BLaER1 (cell line): ENCODE results near the gene BICC1.
A peak's percentile ranks its signal among the peaks of the same experiment; 100 is the strongest.
"Not testable (repeated sequence)": the region's sequence is repeated elsewhere in the genome, so short reads cannot be mapped to it uniquely, and the experiment has no call there.

Experiments used
- H3K27ac ChIP-seq: shearing (Covaris generic); formaldehyde crosslinking; 2 replicates; pipeline ENCODE4 v1.8.1; 2022
- H3K27me3 ChIP-seq: shearing (Covaris generic); formaldehyde crosslinking; 2 replicates; pipeline ENCODE4 v1.8.1; 2022
- H3K36me3 ChIP-seq: shearing (Covaris generic); formaldehyde crosslinking; 2 replicates; pipeline ENCODE4 v1.8.1; 2022
- H3K4me1 ChIP-seq: shearing (Covaris generic); formaldehyde crosslinking; 2 replicates; pipeline ENCODE4 v1.8.1; 2022
- H3K4me2 ChIP-seq: shearing (Covaris generic); formaldehyde crosslinking; 2 replicates; pipeline ENCODE4 v1.8.1; 2022
- H3K4me3 ChIP-seq: shearing (Covaris generic); formaldehyde crosslinking; 2 replicates; pipeline ENCODE4 v1.8.1; 2022
- H3K9ac ChIP-seq: shearing (Covaris generic); formaldehyde crosslinking; 2 replicates; pipeline ENCODE4 v1.8.1; 2022
- H3K9me3 ChIP-seq: shearing (Covaris generic); formaldehyde crosslinking; 2 replicates; pipeline ENCODE4 v1.8.1; 2022
- H4K20me1 ChIP-seq: shearing (Covaris generic); formaldehyde crosslinking; 2 replicates; pipeline ENCODE4 v1.8.1; 2022
- Cebpa-rat ChIP-seq: shearing (Covaris generic); IDR thresholded peaks from 2 replicates; pipeline ENCODE4 v1.8.1; 2022

BICC1 gene

GRCh38 chr10:58851606-58852005 is 338.9 kb downstream of the BICC1 start:
- Histone ChIP-seq H3K36me3 (no peaks in the 10 kb centered on the region), H3K4me1 (peaks cover 19% of the 10 kb centered on the region; the same call in 1 of the 2 replicates), H3K4me3 (no peak overlapping the region), H3K27ac (no peak overlapping the region), H3K9me3 (no peaks in the 10 kb centered on the region), H3K9ac (no peak overlapping the region), H3K27me3 (no peaks in the 10 kb centered on the region), H4K20me1 (no peaks in the 10 kb centered on the region), H3K4me2 (no peak overlapping the region)
- TF ChIP-seq Cebpa-rat, result no peak

DNA sequence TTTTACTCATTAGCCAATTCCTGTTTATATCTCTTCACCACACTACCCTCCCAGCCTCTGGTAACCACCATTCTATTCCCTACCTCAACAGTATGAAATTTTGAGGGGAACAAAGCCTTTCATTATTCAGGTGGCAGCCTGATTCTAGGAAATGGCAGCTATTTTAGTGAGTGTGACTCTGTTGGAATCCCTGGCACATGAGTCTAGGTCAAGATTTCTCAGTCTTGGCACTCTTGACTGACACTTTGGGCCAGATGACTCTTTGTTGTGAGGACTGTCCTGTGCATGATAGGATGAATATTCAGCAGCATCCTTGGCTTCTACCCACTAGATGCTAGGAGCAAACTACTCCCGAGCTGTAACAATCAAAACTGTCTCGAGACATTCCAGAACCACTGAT is 341.0 kb downstream of the BICC1 start:
- TF ChIP-seq Cebpa-rat, result no peak
- Histone ChIP-seq H3K36me3 (no peaks in the 10 kb centered on the region), H3K4me3 (no peak overlapping the region), H3K9me3 (no peaks in the 10 kb centered on the region), H3K9ac (no peak overlapping the region), H3K4me2 (no peak overlapping the region), H3K27ac (no peak overlapping the region), H4K20me1 (no peaks in the 10 kb centered on the region), H3K4me1 (peaks cover 19% of the 10 kb centered on the region; the same call in 1 of the 2 replicates), H3K27me3 (no peaks in the 10 kb centered on the region)

DNA sequence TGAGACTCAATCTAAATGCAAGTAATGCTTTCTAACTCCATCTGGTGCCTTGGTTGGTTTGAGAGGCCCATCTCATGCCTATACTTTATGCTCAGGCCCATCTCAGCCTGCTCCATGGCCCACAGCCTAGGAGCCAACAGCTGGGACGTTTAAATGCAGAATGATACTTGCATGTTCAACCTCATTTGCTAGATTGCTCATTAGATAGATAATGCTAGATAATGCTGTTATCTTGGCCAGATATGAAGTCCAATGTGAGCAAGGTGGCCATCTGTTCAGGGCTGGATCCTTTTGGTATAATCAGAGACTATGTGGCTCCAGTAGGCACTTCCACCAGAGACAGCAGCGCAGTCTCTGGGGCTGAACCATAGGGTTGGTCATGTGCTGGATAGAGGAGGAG is 342.1 kb downstream of the BICC1 start:
- no peak overlapping the region for H3K4me3 ChIP-seq
- no peaks in the 10 kb centered on the region for H4K20me1 ChIP-seq
- H3K9me3 ChIP-seq, result no peaks in the 10 kb centered on the region
- peak overlapping the region; percentile 22; the same call in 1 of the 2 replicates for H3K4me2 ChIP-seq
- TF ChIP-seq Cebpa-rat, result no peak
- no peaks in the 10 kb centered on the region for H3K36me3 ChIP-seq
- no peak overlapping the region for H3K9ac ChIP-seq
- no peaks in the 10 kb centered on the region for H3K27me3 ChIP-seq
- peaks cover 19% of the 10 kb centered on the region; the same call in 1 of the 2 replicates for H3K4me1 ChIP-seq
- no peak overlapping the region for H3K27ac ChIP-seq

DNA sequence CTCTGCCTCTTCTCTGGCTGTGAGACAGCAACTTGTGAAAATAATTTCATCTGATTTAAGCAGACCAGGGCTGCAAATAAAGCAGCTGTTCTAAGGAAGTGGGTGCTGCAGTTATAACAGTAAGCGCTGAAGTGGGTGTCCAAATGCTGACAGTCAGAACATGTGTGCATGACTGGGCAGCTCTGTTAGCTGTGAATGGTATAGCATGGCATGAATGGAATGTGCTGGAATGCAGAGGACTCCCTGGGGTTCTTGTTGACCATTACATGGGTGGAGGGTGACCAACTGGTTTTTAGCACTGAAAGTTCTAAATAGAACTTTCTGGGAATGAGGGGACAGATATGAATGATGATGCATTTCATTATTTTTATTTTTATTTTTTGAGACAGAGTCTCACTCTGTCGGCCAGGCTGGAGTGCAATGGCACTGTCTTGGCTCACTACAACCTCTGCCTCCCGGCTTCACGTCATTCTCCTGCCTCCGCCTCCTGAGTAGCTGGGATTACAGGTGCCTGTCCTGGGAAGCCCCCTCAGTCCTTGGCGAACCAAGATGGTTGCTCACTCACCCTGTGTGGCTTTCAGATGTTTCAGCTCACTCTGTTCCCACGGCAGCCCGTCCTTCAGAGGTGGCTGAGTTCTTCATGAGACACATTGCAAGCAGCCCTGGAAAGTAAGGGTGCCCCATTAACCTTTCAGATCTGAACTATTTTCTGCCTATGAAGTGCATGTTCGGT is 344.0 kb downstream of the BICC1 start:
- Histone ChIP-seq H3K4me2 (no peak overlapping the region), H3K9me3 (no peaks in the 10 kb centered on the region), H4K20me1 (no peaks in the 10 kb centered on the region), H3K27ac (no peak overlapping the region), H3K4me1 (peaks cover 19% of the 10 kb centered on the region; the same call in 1 of the 2 replicates), H3K9ac (no peak overlapping the region), H3K27me3 (no peaks in the 10 kb centered on the region), H3K4me3 (no peak overlapping the region), H3K36me3 (no peaks in the 10 kb centered on the region)
- TF ChIP-seq Cebpa-rat, result no peak

GRCh38 chr10:58857251-58857805 is 344.7 kb downstream of the BICC1 start:
- Histone ChIP-seq H3K36me3 (no peaks in the 10 kb centered on the region), H3K9ac (no peak overlapping the region), H3K9me3 (no peaks in the 10 kb centered on the region), H3K4me2 (no peak overlapping the region), H3K27ac (no peak overlapping the region), H3K4me3 (no peak overlapping the region), H3K27me3 (no peaks in the 10 kb centered on the region), H3K4me1 (peaks cover 19% of the 10 kb centered on the region; the same call in 1 of the 2 replicates), H4K20me1 (no peaks in the 10 kb centered on the region)
- TF ChIP-seq Cebpa-rat, result no peak

- H3K27me3 ChIP-seq, H3K4me2 ChIP-seq, H3K9ac ChIP-seq, H4K20me1 ChIP-seq, H3K27ac ChIP-seq, H3K9me3 ChIP-seq, H3K36me3 ChIP-seq, H3K4me3 ChIP-seq: not testable (repeated sequence)
- H3K4me1 ChIP-seq, result peaks cover 14% of the 10 kb centered on the region; the same call in 1 of the 2 replicates
Measured at GRCh38 chr10:58858123-58858522, 345.5 kb downstream of the BICC1 start.

DNA sequence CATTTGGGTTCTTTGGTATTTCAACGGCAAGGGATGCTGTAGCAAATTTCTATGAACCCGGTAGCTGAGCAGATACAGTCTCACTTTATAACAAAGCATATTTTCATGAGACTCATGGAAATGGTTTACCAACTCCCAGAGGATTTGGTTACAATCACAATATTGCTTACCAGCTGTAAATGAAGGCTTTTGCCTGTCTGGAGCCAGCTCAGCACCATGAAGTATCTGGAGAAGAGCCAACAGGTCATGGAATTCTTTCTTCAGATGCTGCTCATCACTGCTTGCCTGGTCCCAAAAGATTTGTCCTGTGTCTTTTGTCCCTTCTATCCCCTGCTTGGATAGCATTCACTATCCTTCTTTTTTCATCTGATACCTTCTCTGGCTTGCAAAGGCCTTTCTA is 346.9 kb downstream of the BICC1 start:
- H3K4me1 ChIP-seq, result peaks cover 8% of the 10 kb centered on the region; the same call in 1 of the 2 replicates
- H3K27ac ChIP-seq, result no peak overlapping the region
- no peaks in the 10 kb centered on the region for H4K20me1 ChIP-seq
- no peak overlapping the region for H3K4me3 ChIP-seq
- H3K4me2 ChIP-seq, result no peak overlapping the region
- H3K27me3 ChIP-seq, result no peaks in the 10 kb centered on the region
- TF ChIP-seq Cebpa-rat, result no peak
- H3K9me3 ChIP-seq, result no peaks in the 10 kb centered on the region
- no peak overlapping the region for H3K9ac ChIP-seq
- no peaks in the 10 kb centered on the region for H3K36me3 ChIP-seq

GRCh38 chr10:58867683-58868082 is 355.0 kb downstream of the BICC1 start:
- Histone ChIP-seq H3K4me1 (no peaks in the 10 kb centered on the region), H3K4me2 (no peak overlapping the region), H3K9me3 (0 out of 2 replicates have a peak, but pooled peaks cover 2% of the 10 kb centered on the region), H3K36me3 (no peaks in the 10 kb centered on the region), H3K27me3 (no peaks in the 10 kb centered on the region), H3K9ac (no peak overlapping the region), H4K20me1 (no peaks in the 10 kb centered on the region), H3K4me3 (no peak overlapping the region), H3K27ac (no peak overlapping the region)
- no peak for TF ChIP-seq Cebpa-rat

DNA sequence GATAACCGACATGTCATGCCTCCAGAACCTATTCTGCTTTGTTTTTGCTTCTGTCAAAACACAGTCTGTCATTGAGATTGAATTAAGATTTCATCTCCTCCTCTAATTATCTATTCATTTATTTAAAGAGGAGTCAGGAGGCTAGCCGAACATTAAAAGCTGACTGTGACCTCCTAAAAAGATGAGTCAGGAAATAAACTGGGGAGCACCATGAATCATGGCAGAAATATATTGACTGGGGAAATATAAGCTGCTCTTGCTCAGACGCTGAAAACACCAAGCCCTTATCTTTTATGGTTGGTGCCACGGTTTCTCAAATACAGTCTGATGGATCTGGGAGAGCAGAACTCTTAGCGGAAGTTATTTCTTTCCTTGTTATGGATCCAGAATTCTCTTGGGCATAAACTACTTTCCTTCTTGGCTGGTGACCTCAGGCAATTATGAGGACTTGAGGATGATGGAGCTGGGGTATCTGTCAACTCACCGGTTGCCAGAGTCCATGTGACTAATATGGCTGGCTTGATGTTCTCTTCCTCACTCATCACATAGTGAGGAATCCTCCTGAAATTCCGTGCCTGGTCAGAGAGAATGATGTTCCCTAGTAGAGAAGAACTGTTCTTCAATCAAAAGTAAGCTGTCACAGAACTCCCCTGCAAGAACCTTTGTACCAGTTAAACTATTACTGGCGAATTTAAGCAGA is 356.2 kb downstream of the BICC1 start:
- Histone ChIP-seq H3K36me3 (no peaks in the 10 kb centered on the region), H3K4me2 (no peak overlapping the region), H3K9ac (no peak overlapping the region), H3K27ac (no peak overlapping the region), H3K4me1 (no peaks in the 10 kb centered on the region), H3K4me3 (no peak overlapping the region), H3K27me3 (no peaks in the 10 kb centered on the region), H3K9me3 (0 out of 2 replicates have a peak, but pooled peaks cover 5% of the 10 kb centered on the region), H4K20me1 (no peaks in the 10 kb centered on the region)
- no peak for TF ChIP-seq Cebpa-rat

- no peaks in the 10 kb centered on the region for H3K27me3 ChIP-seq
- no peak overlapping the region for H3K9ac ChIP-seq
- H3K36me3 ChIP-seq, result no peaks in the 10 kb centered on the region
- H3K4me3 ChIP-seq, result no peak overlapping the region
- H3K4me2 ChIP-seq, result no peak overlapping the region
- no peak for TF ChIP-seq Cebpa-rat
- no peak overlapping the region for H3K27ac ChIP-seq
- H3K4me1 ChIP-seq, result no peaks in the 10 kb centered on the region
- H3K9me3 ChIP-seq, result 0 out of 2 replicates have a peak, but pooled peaks cover 5% of the 10 kb centered on the region
- no peaks in the 10 kb centered on the region for H4K20me1 ChIP-seq
Measured at GRCh38 chr10:58870070-58870469, 357.4 kb downstream of the BICC1 start.
